Measurements from ENCODE around the gene DGKA. TPM values are rescaled to one million over a fixed set of nuclear protein-coding genes. Genes with fewer than 3 reads are reported as not detected.

The DGKA gene
- total and polyA plus RNA-seq, 2 of the 13 experiments (the other 11 are each of a cell fraction or from before 2014, with no cell fraction given), result 2.4 to 5.4 TPM

- TF ChIP-seq ZNF687 (CRISPR knock-in tag; IDR thresholded peaks at IDR 0.05) (peak; percentile 82), NRL (CRISPR knock-in tag; IDR thresholded peaks at IDR 0.05; ENCODE audit: borderline replicate concordance) (no peak; the same call in 1 of the 2 replicates), ZNF256 (CRISPR knock-in tag; conservative IDR thresholded peaks at IDR 0.05) (no peak), ELF4 (CRISPR knock-in tag; IDR thresholded peaks at IDR 0.05; ENCODE audit: borderline replicate concordance) (no peak), ZNF570 (CRISPR knock-in tag; IDR thresholded peaks at IDR 0.05; ENCODE audit: borderline replicate concordance) (0 out of 2 replicates have a peak, but pooled peaks have one; percentile 52), DNMT1 (CRISPR knock-in tag; IDR thresholded peaks at IDR 0.05) (no peak), RBFOX2 (IDR thresholded peaks at IDR 0.05; ENCODE audit: low read depth, low read length) (peak; percentile 67), ONECUT2 (CRISPR knock-in tag; IDR thresholded peaks at IDR 0.05) (0 out of 2 replicates have a peak, but pooled peaks have one; percentile 28), ZNF34 (CRISPR knock-in tag; IDR thresholded peaks at IDR 0.05; ENCODE audit: borderline replicate concordance) (0 out of 2 replicates have a peak, but pooled peaks have one; percentile 54), KLF11 (CRISPR knock-in tag; IDR thresholded peaks at IDR 0.05) (0 out of 2 replicates have a peak, but pooled peaks have one; percentile 11), RELA (CRISPR knock-in tag; IDR thresholded peaks at IDR 0.05) (no peak), YEATS2 (CRISPR knock-in tag; IDR thresholded peaks at IDR 0.05; ENCODE audit: borderline replicate concordance) (peak; percentile 67; the same call in 1 of the 2 replicates), SAP130 (CRISPR knock-in tag; IDR thresholded peaks at IDR 0.05; ENCODE audit: low read depth) (peak; percentile 84), PATZ1 (CRISPR knock-in tag; IDR thresholded peaks at IDR 0.05) (peak; percentile 90), ZBTB42 (CRISPR knock-in tag; IDR thresholded peaks at IDR 0.05) (0 out of 2 replicates have a peak, but pooled peaks have one; percentile 39)
- TF ChIP-seq, protein P1, sequence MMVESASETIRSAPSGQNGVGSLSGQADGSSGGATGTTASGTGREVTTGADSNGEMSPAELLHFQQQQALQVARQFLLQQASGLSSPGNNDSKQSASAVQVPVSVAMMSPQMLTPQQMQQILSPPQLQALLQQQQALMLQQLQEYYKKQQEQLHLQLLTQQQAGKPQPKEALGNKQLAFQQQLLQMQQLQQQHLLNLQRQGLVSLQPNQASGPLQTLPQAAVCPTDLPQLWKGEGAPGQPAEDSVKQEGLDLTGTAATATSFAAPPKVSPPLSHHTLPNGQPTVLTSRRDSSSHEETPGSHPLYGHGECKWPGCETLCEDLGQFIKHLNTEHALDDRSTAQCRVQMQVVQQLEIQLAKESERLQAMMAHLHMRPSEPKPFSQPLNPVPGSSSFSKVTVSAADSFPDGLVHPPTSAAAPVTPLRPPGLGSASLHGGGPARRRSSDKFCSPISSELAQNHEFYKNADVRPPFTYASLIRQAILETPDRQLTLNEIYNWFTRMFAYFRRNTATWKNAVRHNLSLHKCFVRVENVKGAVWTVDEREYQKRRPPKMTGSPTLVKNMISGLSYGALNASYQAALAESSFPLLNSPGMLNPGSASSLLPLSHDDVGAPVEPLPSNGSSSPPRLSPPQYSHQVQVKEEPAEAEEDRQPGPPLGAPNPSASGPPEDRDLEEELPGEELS (CRISPR knock-in tag; IDR thresholded peaks at IDR 0.05), result 0 out of 2 replicates have a peak, but pooled peaks have one; percentile 38
- TF ChIP-seq, protein P2, sequence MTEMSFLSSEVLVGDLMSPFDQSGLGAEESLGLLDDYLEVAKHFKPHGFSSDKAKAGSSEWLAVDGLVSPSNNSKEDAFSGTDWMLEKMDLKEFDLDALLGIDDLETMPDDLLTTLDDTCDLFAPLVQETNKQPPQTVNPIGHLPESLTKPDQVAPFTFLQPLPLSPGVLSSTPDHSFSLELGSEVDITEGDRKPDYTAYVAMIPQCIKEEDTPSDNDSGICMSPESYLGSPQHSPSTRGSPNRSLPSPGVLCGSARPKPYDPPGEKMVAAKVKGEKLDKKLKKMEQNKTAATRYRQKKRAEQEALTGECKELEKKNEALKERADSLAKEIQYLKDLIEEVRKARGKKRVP (CRISPR knock-in tag; IDR thresholded peaks at IDR 0.05), result no peak
These were observed 35.7 kb downstream of the DGKA start, which contains the start of gene CDK2 (continued) for GRCh38 chr12:55966408-55967281.
